Dermis blood vessel endothelial cell (primary cell): Measurements from ENCODE around the gene TMEM106B. TPM values are rescaled to one million over a fixed set of nuclear protein-coding genes. Genes with fewer than 3 reads are reported as not detected.
A peak's percentile ranks its signal among the peaks of the same experiment; 100 is the strongest.

Experiments used
- DNase-seq: peaks from one replicate; pipeline ENCODE4 v3.0.0; 2010
- total RNA-seq: library from RNA; depleted of rRNA; stranded (reverse); fragments of >200 nt; gene quantifications from 2 replicates; pipeline ENCODE4 v1.2.3, GENCODE V29; 2014

The TMEM106B gene
- total RNA-seq, 1 donor from 2014 or later: 40.3 TPM

GRCh38 chr7:12228024-12228423 is 16.9 kb downstream of the TMEM106B start:
- DNase-seq: no peak

DNA sequence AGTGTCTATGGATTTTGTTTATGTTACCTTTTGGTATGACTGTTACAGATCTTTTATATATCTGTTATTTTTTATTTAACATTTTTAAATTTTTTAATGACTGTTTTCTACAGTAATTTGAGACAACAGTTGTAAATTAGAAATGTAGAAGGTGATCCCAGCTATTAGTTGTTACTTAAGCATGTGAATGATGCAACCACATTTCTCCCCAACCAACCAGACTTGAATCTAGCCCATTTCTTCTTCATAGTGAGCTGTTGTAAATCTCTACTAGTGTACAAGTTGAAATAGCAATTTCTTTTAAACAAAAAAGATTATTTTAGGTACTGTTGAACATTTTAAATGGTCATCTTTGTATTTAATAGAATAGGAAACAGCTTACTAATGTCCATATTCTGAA is 18.0 kb downstream of the TMEM106B start:
- DNase-seq: no peak

GRCh38 chr7:12231097-12231496 is 20.0 kb downstream of the TMEM106B start:
- DNase-seq: no peak

GRCh38 chr7:12233175-12233574 is 22.1 kb downstream of the TMEM106B start:
- DNase-seq: no peak

- no peak for DNase-seq
Observed at GRCh38 chr7:12234334-12234865, 23.3 kb downstream of the TMEM106B start.

GRCh38 chr7:12235970-12236369 is 24.9 kb downstream of the TMEM106B start:
- DNase-seq: no peak

DNA sequence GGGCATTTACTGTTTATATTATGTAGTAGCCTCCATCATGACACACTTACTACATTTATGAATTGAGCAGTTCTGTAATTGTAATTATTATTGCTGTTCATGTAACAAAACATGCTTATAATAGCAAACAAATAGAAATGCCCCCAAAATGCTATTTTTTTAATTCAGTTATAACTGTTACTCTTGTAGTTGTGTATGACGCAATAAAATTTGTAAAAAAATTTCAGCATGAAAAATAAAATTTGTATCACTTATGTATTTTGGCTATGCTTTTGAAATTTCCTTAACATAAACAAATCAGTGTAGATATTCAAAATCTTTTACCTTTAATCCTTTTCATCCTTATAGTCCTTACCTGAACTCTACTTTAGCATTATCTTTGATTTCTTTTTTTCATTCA is 25.9 kb downstream of the TMEM106B start:
- DNase-seq: no peak

DNA sequence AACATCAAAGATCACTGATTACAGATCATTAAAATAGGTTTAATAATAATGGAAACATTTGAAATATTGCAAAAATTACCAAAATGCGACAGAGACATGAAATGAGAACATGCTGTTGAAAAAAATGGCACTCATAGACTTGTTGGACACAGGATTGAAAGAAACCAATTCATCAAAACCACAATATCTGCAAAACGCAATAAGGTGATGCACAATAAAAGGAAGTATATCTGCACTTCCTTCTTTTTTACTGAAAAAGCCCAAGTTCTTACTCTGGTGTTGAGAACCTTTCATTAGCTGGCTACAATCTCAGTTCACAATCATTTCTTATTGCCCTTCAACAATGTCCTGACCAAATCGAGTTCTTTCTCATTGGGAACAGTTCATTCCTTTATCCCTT is 28.7 kb downstream of the TMEM106B start:
- DNase-seq: no peak

- peak; percentile 55 for DNase-seq
Observed at GRCh38 chr7:12244129-12244528, 33.0 kb downstream of the TMEM106B start.

GRCh38 chr7:12244694-12245093 is 33.6 kb downstream of the TMEM106B start:
- no peak for DNase-seq

DNA sequence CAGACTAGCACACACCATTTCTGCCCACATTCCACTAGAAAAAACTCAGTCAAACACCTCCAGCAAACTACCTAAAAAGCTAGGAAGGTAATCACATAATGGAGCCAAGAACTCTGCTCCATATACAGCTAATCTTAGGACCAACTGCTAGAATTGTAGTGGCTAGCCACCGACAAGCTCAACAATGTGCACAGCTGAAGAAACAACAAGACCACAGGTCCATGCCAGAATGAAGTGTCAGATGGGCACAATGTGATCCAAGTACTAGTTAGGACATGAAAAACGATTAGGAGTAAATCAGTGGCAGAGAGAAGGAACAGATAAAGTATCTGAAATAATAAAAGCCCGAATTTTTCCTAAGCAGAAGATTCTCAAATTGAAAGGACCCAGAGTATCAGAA is 38.6 kb downstream of the TMEM106B start:
- DNase-seq: no peak

- DNase-seq: no peak
Observed at GRCh38 chr7:12250232-12250631, 39.1 kb downstream of the TMEM106B start.

DNA sequence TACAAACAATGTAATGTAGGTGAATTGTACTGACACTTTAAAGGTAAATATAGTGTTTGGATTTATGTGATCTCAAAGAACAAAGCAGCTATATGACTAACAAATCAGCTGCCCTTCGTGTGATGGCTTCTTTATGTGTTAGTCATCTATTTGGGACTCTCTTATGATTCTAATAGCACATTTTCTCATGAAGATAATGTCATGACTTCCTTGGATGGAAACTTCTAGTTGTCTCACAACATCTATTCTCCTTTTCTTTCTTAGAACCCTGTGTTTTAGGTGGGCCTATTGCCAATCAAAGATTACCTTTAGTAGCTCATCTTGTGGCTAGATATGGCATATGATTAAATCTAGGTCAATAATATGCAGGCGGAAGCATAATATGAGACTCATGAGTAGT is 45.0 kb downstream of the TMEM106B start:
- DNase-seq: peak; percentile 35

GRCh38 chr7:12257582-12257981 is 46.5 kb downstream of the TMEM106B start:
- DNase-seq: peak; percentile 35

DNA sequence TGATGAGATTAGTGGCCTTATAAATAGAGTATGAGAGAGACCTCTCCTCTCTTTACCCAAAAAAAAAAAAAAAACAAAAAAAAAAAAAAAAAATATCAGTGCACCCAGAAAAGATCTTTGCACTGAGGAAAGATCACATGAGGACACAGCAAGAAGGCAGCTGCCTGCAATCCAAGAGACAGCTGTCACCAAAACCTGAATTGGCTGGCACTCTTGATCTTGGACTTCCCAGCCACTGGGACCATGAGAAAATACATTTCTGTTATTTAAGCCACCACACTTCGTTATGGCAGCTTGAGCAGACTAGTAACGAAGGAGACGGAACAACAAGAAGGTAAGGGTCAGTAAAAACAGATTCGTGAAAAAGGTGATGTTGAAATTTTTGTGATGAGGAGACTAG is 47.0 kb downstream of the TMEM106B start:
- DNase-seq: no peak

GRCh38 chr7:12267542-12267941 is 56.4 kb downstream of the TMEM106B start:
- no peak for DNase-seq

DNA sequence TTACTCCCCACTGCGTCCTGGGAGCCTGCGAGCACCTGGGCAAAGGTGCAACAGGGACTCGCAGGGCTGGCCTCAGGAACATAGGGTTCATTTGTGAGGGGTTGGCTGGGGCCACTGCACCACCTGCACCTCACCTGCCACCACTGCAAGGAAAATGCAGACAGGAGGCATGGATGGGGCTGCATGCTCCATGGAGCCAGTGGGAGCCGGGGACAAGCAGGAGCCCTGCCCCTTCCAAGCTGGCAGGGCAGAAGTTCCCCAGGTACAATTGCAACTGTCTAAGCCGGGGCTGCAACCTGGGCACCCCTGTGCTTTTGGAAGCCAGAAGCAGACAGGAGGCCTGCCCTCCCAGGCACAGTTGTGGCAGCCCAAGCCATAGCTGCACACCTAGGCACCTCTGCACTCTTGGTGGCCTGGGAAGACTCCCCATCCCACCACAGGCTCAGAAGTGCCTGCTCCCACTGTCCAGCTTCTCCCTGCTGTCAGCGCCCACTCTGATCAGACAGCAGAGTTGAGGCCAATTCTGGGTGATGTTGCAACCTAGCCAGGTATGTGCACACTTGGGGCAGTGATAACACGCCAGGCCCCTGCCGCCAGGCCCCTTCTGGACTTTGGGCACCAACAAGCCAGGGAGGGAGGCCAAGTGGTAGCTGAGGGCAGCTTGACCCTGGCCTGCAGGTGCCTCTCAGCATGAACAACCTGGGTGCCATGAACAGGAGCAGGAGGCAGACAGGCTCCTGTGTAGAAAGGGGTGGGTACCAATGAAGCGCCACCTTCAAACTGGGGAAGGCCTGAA is 58.2 kb downstream of the TMEM106B start:
- DNase-seq: no peak

GRCh38 chr7:12281038-12281437 is 69.9 kb downstream of the TMEM106B start:
- DNase-seq: peak; percentile 43

DNA sequence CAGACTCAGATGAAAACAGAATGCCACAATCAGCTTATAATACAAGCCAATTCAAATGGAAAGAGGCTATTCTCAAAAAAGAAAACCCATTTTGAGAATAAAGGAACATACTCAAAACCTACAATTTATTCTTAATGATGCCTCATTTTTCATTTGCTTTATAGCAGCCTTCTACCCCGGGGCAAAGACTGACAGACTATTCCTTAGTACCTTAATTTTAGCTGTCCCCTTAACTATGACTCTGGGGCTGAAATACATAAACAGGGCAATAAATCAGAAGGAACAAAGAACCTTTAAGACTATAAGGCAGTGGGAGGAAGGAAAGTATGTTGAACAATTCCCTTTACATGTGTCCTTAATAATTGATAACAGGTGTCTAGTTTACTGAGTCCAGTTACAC is 76.8 kb downstream of the TMEM106B start:
- DNase-seq: no peak

DNA sequence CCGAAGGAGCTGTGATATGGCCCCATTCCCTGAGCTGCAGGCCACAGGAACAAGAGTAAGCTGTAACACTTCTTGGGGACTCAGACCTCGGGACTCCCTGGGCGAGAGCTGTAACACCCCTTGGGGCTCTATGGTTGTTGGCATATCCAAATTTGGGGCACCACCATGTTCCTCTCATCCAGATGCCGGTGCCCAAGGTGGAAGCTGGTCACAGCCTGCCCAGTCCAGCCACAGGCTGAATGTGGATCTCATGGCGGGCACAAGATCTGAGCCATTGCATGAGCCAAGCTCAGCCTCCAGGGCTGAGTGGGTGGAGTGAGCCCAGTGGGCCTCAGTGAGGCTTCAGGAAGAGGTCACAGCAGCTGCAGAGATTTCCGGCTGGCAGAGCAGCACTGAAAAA is 78.9 kb downstream of the TMEM106B start:
- no peak for DNase-seq

DNA sequence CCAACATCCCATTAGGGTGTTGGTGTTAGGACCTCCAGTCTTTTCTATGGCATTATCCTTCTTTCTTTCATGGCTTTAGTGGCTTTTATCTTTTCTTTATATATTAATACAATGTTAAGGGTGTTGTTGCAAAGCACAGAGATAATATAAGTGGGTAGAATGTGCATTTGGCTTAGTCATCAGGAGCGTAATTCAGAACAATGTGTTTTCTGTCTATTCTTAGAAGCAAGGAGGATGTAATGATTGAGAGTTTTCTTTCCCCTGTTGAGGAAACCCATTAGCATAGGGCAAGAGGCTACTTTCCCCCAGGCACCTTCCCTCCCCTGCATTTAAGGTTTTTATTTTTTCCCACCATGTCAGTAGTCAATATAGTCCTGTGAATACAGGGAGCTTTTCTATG is 79.7 kb downstream of the TMEM106B start:
- DNase-seq: peak; percentile 5

DNA sequence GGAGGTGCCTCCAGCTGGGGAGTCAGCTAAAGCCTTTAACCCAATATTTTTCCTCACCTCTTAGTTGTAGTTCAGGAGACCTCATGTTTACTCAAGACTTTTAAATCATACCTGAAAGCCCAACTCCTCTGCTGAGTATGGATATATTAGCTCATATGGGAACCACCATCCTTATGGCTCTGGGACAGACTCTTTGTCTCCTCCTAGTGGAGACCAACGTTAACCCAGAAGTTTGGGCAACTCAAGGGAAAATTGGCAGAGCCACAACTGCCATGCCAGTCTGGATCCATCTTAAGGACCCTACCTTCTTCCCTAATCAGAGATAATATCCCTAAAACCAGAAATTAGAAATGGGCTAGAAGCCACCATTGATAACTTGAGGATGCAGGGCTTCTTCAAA is 80.8 kb downstream of the TMEM106B start:
- peak; percentile 50 for DNase-seq
